B cell (primary cell): Measurements from ENCODE around the gene SLAMF6. TPM values are rescaled to one million over a fixed set of nuclear protein-coding genes. Genes with fewer than 3 reads are reported as not detected.

Experiments
- ATAC-seq: fragments of 200-7000 bp; cut with Tn5 transposase; one replicate; pipeline ENCODE4 v1.10.0; 2021; ENCODE audit warnings: low read depth, mild to moderate bottlenecking, moderate number of reproducible peaks, moderate library complexity
- CTCF ChIA-PET: fragments of 350-600 bp; sonication (Branson Sonifier 250); formaldehyde crosslinking; loops from one replicate; lab custom pipeline; 2021; ENCODE audit warnings: antibody characterized with exemption, inconsistent platforms; lab: Charles Lee
- POLR2A ChIA-PET: fragments of 350-600 bp; sonication (Branson Sonifier 250); formaldehyde crosslinking; loops from one replicate; lab custom pipeline; 2021; ENCODE audit warnings: antibody characterized with exemption; lab: Charles Lee
- DNase-seq: peaks from one replicate; pipeline ENCODE4 v3.0.0; 2013
- H2AFZ ChIP-seq: 2 replicates; pipeline ENCODE4 v1.6.1; 2012; ENCODE audit warnings: mild to moderate bottlenecking, low read depth, low read length; ENCODE audit not compliant: insufficient read depth, poor library complexity, severe bottlenecking
- H3K27ac ChIP-seq, 2 donors: 1 replicate in 1 of 2; 2 replicates in 1 of 2; pipeline ENCODE4 v1.5.1; 2012 to 2013; ENCODE audit warnings: low read length in 2 of 2, mild to moderate bottlenecking in 2 of 2, moderate library complexity in 1 of 2
- H3K27me3 ChIP-seq, 4 experiments: fragments of 200-600 bp in 1 of 4; sonication (generic) in 1 of 4; replicated peaks in 1 of 4; 1 replicate in 2 of 4; 2 replicates in 2 of 4; pipeline versions ENCODE4 v1.6.1 to v1.7.0; 2013 to 2016; ENCODE audit warnings: low read length in 3 of 4, mild to moderate bottlenecking in 2 of 4, mixed read lengths in 1 of 4, moderate library complexity in 1 of 4; ENCODE audit not compliant: insufficient read depth in 4 of 4, control insufficient read depth in 3 of 4; ENCODE audit errors: control extremely low read depth in 1 of 4
- H3K36me3 ChIP-seq, 2 experiments: replicated peaks in 1 of 2; 1 replicate in 1 of 2; 2 replicates in 1 of 2; pipeline versions ENCODE4 v1.6.1 to v1.7.1; 2013; ENCODE audit warnings: low read length in 1 of 2; ENCODE audit not compliant: insufficient read depth in 2 of 2, control insufficient read depth in 1 of 2; ENCODE audit errors: control extremely low read depth in 1 of 2, extremely low read depth in 1 of 2
- H3K4me1 ChIP-seq, 2 donors: fragments of 200-600 bp in 1 of 2; sonication (generic) in 1 of 2; 1 replicate in 1 of 2; 2 replicates in 1 of 2; pipeline versions ENCODE4 v1.5.1 to v1.6.1; 2013 to 2017; ENCODE audit warnings: low read length in 2 of 2; ENCODE audit not compliant: control insufficient read depth in 2 of 2, insufficient read depth in 2 of 2
- H3K4me2 ChIP-seq: replicated peaks from 2 replicates; pipeline ENCODE3; 2012; ENCODE audit warnings: mild to moderate bottlenecking, low read depth, low read length; ENCODE audit not compliant: poor library complexity, severe bottlenecking
- H3K4me3 ChIP-seq, 5 experiments: fragments of 200-600 bp in 1 of 5; sonication (generic) in 1 of 5; 1 replicate in 3 of 5; 2 replicates in 2 of 5; pipeline versions ENCODE4 v1.5.1 to v1.7.0; 2011 to 2016; ENCODE audit warnings: low read length in 4 of 5, mild to moderate bottlenecking in 4 of 5, low read depth in 2 of 5, control low read depth in 1 of 5, moderate library complexity in 1 of 5; ENCODE audit not compliant: insufficient read depth in 1 of 5; ENCODE audit errors: control extremely low read depth in 1 of 5, extremely low read depth in 1 of 5
- H3K79me2 ChIP-seq: fragments of 200-600 bp; sonication (generic); one replicate; pipeline ENCODE4 v1.6.0; 2016; ENCODE audit warnings: low read length; ENCODE audit not compliant: control insufficient read depth, insufficient read depth
- H3K9ac ChIP-seq: fragments of 200-600 bp; sonication (generic); 2 replicates; pipeline ENCODE4 v1.6.1; 2017; ENCODE audit warnings: mild to moderate bottlenecking, low read length, moderate library complexity
- H3K9me3 ChIP-seq, 3 donors: one replicate each; pipeline versions ENCODE4 v1.6.1 to v1.7.1; 2013; ENCODE audit warnings: low read length in 2 of 3; ENCODE audit not compliant: control insufficient read depth in 2 of 3, insufficient read depth in 1 of 3; ENCODE audit errors: control extremely low read depth in 1 of 3
- H4K20me1 ChIP-seq: 2 replicates; pipeline ENCODE4 v1.6.0; 2012; ENCODE audit warnings: mild to moderate bottlenecking, low read length; ENCODE audit not compliant: insufficient read depth, control insufficient read depth, poor library complexity, severe bottlenecking
- H3K27ac Mint-ChIP-seq: one replicate; pipeline ENCODE4 v1.8.0; 2021; ENCODE audit warnings: mixed read lengths
- H3K27me3 Mint-ChIP-seq: one replicate; pipeline ENCODE4 v1.8.0; 2021; ENCODE audit warnings: mixed read lengths
- H3K4me1 Mint-ChIP-seq: one replicate; pipeline ENCODE4 v1.8.0; 2021; ENCODE audit warnings: mixed read lengths
- H3K4me3 Mint-ChIP-seq: one replicate; pipeline ENCODE4 v1.8.0; 2021; ENCODE audit warnings: mixed read lengths
- H3K9me3 Mint-ChIP-seq: one replicate; pipeline ENCODE4 v1.8.0; 2022; ENCODE audit warnings: mixed read lengths; ENCODE audit not compliant: insufficient read depth
- EZH2 ChIP-seq: IDR thresholded peaks from 2 replicates; pipeline ENCODE4 v1.6.1; 2012; ENCODE audit warnings: borderline replicate concordance, low read depth, mild to moderate bottlenecking, moderate library complexity, low read length; ENCODE audit not compliant: insufficient read depth, poor library complexity, severe bottlenecking
- WGBS: methylation state at CpG from one replicate; pipeline ENCODE4 v1.1.5; 2013; ENCODE audit warnings: missing lambda C conversion rate; ENCODE audit not compliant: insufficient coverage; 5-methylcytosine and 5-hydroxymethylcytosine counted together
- intact Hi-C: fragments of 100-400 bp; cut with micrococcal nuclease; formaldehyde crosslinking; loops from one replicate; pipeline ENCODE4 v1.10.0; 2022
- polyA plus RNA-seq: library from polyadenylated mRNA; depleted of rRNA; stranded (reverse); fragments of >200 nt; gene quantifications from 2 replicates; pipeline ENCODE4 v1.2.3, GENCODE V29; 2012
- total RNA-seq, 2 donors: library from RNA; stranded (reverse); fragments of 120-200 nt in 1 of 2; gene quantifications; 1 replicate in 1 of 2; 2 replicates in 1 of 2; pipeline versions ENCODE4 v1.2.3 to v1.2.4, GENCODE V29; 2013 to 2022
- TF ChIP-seq, protein P1 (sequence below): fragments of 200-600 bp; IDR thresholded peaks from one replicate; pipeline ENCODE4 v1.8.0; 2022; ENCODE audit warnings: antibody characterized with exemption, mild to moderate bottlenecking

Gene SLAMF6
- total and polyA plus RNA-seq, 2 donors (not counting 1 experiment from before 2014, with no cell fraction given): 64.8 to 79.6 TPM

- POLR2A ChIA-PET: no interaction called here
- TF ChIP-seq EZH2: no peak
- TF ChIP-seq, protein P1, sequence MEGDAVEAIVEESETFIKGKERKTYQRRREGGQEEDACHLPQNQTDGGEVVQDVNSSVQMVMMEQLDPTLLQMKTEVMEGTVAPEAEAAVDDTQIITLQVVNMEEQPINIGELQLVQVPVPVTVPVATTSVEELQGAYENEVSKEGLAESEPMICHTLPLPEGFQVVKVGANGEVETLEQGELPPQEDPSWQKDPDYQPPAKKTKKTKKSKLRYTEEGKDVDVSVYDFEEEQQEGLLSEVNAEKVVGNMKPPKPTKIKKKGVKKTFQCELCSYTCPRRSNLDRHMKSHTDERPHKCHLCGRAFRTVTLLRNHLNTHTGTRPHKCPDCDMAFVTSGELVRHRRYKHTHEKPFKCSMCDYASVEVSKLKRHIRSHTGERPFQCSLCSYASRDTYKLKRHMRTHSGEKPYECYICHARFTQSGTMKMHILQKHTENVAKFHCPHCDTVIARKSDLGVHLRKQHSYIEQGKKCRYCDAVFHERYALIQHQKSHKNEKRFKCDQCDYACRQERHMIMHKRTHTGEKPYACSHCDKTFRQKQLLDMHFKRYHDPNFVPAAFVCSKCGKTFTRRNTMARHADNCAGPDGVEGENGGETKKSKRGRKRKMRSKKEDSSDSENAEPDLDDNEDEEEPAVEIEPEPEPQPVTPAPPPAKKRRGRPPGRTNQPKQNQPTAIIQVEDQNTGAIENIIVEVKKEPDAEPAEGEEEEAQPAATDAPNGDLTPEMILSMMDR: no peak
- no peak overlapping the region for H3K9ac ChIP-seq
These were observed 45.0 kb upstream of the SLAMF6 start for GRCh38 chr1:160567858-160568682.

DNA sequence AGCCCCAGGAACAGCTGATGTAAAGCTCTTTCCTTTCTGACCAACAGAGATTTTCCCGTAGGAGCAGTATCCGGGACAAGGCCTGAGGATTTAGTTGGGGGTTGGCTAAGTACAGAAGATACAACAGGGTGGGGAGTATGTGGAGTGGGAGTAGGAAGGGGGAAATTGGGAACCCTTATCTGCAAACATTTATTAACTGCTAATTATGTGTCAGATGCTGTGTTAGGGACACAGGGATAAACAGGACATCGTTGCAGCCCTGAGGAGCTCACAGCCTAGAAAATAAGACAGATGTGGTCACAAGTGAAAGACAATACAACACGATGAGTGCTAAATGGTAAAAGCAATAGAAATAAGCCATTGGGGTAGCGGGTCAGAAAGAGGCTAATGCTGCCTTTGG lies 44.3 kb upstream of the SLAMF6 start:
- peaks cover 70% of the 10 kb centered on the region for H3K79me2 ChIP-seq
- no peaks in the 10 kb centered on the region for H3K27me3 ChIP-seq
- ChIA-PET POLR2A (no interaction called here), CTCF (interaction anchor here (0.8 to 1.4 kb wide), 2 partner anchors 19 to 39 kb away, joined by 3 to 4 read pairs; no protein-coding TSS in a partner anchor)
- H3K27ac Mint-ChIP-seq: no peak overlapping the region
- WGBS: 100% methylated on average over 2 of the region's 5 CpGs
- peaks cover 16 to 33% of the 10 kb centered on the region in 2 donors for H3K4me1 ChIP-seq
- no peak overlapping the region for H3K4me2 ChIP-seq
- H3K9ac ChIP-seq: no peak overlapping the region
- TF ChIP-seq, protein P1: no peak
- peaks cover 8 to 22% of the 10 kb centered on the region in 2 experiments for H3K36me3 ChIP-seq
- no peak overlapping the region for H3K4me3 Mint-ChIP-seq
- no peak overlapping the region for H3K27ac ChIP-seq
- peaks cover 0 to 7% (median 0%) of the 10 kb centered on the region in 3 donors for H3K9me3 ChIP-seq
- no peaks in the 10 kb centered on the region for H3K27me3 Mint-ChIP-seq
- intact Hi-C loops: no loop called here
- H3K4me3 ChIP-seq: no peak overlapping the region
- H3K9me3 Mint-ChIP-seq: peaks cover 2% of the 10 kb centered on the region
- H2AFZ ChIP-seq: no peak overlapping the region
- no peak for ATAC-seq
- H4K20me1 ChIP-seq: no peaks in the 10 kb centered on the region
- no peak for DNase-seq
- H3K4me1 Mint-ChIP-seq: peaks cover 67% of the 10 kb centered on the region

More at GRCh38 chr1:160567858-160568682, 45.0 kb upstream of the SLAMF6 start:
- Histone ChIP-seq H3K36me3 (peaks cover 7 to 22% of the 10 kb centered on the region in 2 experiments), H3K79me2 (peaks cover 71% of the 10 kb centered on the region), H3K4me1 (peaks cover 16 to 33% of the 10 kb centered on the region in 2 donors), H3K27ac (peak overlapping the region in 1 of 2 donors; percentile 54), H3K9me3 (peaks cover 0 to 2% (median 0%) of the 10 kb centered on the region in 3 donors), H3K4me2 (peak overlapping the region; percentile 42), H4K20me1 (no peaks in the 10 kb centered on the region), H3K27me3 (no peaks in the 10 kb centered on the region), H2AFZ (peak overlapping the region; percentile 55), H3K4me3 (no peak overlapping the region)
- Mint-ChIP-seq H3K4me1 (peaks cover 68% of the 10 kb centered on the region), H3K4me3 (peak overlapping the region; percentile 27), H3K27ac (peak overlapping the region; percentile 77), H3K27me3 (no peaks in the 10 kb centered on the region), H3K9me3 (no peaks in the 10 kb centered on the region)
- intact Hi-C loops: loop anchor here (2.0 kb wide), 1 partner anchor 13 kb away; no protein-coding TSS in a partner anchor
- DNase-seq (no peak), ATAC-seq (peak; percentile 47)
- WGBS: 29% methylated on average over 6 of the region's 8 CpGs
- CTCF ChIA-PET: interaction anchor here (2.5 kb wide), 1 partner anchor 139 kb away, joined by 7 read pairs; no protein-coding TSS in a partner anchor
